ENCODE data around the gene PIGH.

The PIGH gene

DNA sequence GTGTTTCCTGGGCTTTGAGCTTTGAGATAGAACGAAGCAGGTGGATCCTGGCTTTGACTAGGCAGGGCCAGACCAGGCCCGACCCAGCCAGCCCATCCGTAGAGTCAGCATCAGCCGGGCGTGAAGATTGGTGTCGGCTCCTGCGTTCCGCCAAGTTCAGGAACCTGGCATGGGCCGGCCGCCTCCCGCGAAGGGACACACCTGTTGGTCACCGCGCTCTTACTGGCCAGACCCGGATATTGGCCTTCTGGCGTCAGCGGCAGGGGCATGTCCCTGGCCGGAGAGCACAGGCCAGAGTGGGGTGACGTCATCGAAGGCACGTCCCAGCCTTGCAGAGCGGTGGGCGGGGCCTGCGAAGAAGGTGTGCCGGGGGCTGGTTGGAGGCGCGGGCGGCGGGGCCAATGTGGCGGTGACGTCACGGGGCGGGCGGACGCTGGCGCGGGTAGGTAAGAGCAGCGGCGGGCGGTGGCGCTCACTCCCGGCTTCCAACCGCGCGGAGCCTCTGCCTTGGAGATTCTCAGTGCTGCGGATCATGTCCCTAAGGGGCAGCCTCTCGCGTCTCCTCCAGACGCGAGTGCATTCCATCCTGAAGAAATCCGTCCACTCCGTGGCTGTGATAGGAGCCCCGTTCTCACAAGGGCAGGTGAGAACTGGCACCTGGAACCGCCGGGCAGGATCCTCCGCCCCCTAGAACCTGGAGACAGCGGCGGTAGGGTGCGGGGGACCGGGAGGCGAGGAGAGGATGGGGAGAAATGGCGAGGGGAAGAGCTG is 19.6 kb upstream of the PIGH start, which contains the start of gene ARG2:
ARG2 (plus strand) TSS at position 475 of the 771 bp plus-strand sequence; CDS start at position 533, 58 bp downstream.
- peak; percentile 79 for TF ChIP-seq FOXP2 (optimal IDR thresholded peaks at IDR 0.05; ENCODE audit: borderline replicate concordance, extremely low read depth, extremely low read length, insufficient read depth)
- TF ChIP-seq SIN3A (IDR thresholded peaks at IDR 0.05; ENCODE audit: borderline replicate concordance, insufficient read depth, low read length) = no peak; the same call in 1 of the 2 replicates
- TF ChIP-seq TAF1 (IDR thresholded peaks at IDR 0.05; ENCODE audit: borderline replicate concordance, insufficient read depth, low read length) = no peak
- no peak for TF ChIP-seq POLR2AphosphoS5 (IDR thresholded peaks at IDR 0.05; ENCODE audit: low read depth, low read length)

DNA sequence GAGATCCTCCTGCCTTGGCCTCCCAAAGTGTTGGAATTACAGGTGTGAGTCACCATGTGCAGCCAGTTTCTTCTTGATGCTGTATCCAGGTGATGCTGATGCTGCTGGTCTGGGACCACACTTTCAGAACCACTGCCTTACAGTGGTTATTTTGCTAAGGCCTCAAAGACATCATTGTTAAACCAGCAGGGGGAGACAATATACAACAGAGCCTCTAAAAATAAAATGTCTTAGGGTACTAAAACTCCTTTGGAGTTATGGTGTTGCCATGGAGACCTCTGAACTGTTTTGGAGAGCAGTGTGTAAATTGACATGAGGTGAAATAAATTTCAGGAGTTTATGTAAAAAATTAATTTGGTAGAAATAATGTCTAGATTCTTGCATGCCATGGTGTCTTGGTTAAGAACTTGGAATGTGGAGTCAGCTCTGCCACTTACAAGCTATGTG is 18.6 kb upstream of the PIGH start:
- TF ChIP-seq REST (IDR thresholded peaks at IDR 0.05; ENCODE audit: insufficient read depth in 1 of 2, low read depth in 2 of 2, low read length in 2 of 2) = no peak
- no peak for TF ChIP-seq POLR2AphosphoS5 (IDR thresholded peaks at IDR 0.05; ENCODE audit: low read depth, low read length)
- no peak for TF ChIP-seq FOXP2 (optimal IDR thresholded peaks at IDR 0.05; ENCODE audit: borderline replicate concordance, extremely low read depth, extremely low read length, insufficient read depth)
- no peak for TF ChIP-seq TAF1 (IDR thresholded peaks at IDR 0.05; ENCODE audit: borderline replicate concordance, insufficient read depth, low read length)
- no peak for TF ChIP-seq SIN3A (IDR thresholded peaks at IDR 0.05; ENCODE audit: borderline replicate concordance, insufficient read depth, low read length)

- no peak for TF ChIP-seq TAF1 (IDR thresholded peaks at IDR 0.05; ENCODE audit: borderline replicate concordance, insufficient read depth, low read length)
- TF ChIP-seq REST (IDR thresholded peaks at IDR 0.05; ENCODE audit: insufficient read depth in 1 of 2, low read depth in 2 of 2, low read length in 2 of 2) = no peak
- no peak for TF ChIP-seq SIN3A (IDR thresholded peaks at IDR 0.05; ENCODE audit: borderline replicate concordance, insufficient read depth, low read length)
- TF ChIP-seq FOXP2 (optimal IDR thresholded peaks at IDR 0.05; ENCODE audit: borderline replicate concordance, extremely low read depth, extremely low read length, insufficient read depth) = no peak
- no peak for TF ChIP-seq POLR2AphosphoS5 (IDR thresholded peaks at IDR 0.05; ENCODE audit: low read depth, low read length)
These were observed 10.4 kb upstream of the PIGH start for GRCh38 chr14:67610491-67610890.

DNA sequence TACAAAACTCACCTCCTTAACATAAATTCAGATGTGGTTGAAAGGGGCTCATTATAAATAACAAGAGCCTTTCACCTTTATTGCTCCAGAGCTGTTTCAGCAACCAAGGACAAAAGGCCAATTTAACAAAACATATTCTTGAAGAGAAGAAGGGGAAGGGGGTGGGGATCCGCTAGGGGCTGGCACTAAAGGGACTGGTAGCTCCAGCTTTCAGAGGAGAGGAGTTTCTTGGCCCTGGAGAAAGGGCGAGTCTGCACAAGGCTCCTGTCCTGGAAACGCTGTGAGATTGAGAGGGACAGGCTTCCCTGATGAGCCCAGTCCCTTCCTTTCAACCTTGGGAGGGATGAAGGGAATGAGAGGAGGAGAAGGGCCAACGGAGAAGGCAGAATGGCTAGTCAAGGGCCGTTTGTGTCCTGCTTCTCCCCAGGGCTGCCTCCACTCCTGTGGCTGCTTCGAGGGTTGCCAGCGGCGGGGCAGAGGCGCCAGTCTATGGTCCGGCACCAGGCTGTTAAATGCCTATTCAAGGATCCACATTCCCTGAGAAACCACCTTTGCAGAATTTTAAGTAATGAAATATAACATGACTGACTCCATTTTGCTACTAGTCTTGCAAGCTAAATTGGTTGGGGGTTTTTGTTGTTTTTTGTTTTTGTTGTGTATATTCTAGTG is 9.7 kb upstream of the PIGH start:
- TF ChIP-seq REST (IDR thresholded peaks at IDR 0.05; ENCODE audit: insufficient read depth in 1 of 2, low read depth in 2 of 2, low read length in 2 of 2) (no peak), SIN3A (IDR thresholded peaks at IDR 0.05; ENCODE audit: borderline replicate concordance, insufficient read depth, low read length) (no peak), TAF1 (IDR thresholded peaks at IDR 0.05; ENCODE audit: borderline replicate concordance, insufficient read depth, low read length) (no peak), FOXP2 (optimal IDR thresholded peaks at IDR 0.05; ENCODE audit: borderline replicate concordance, extremely low read depth, extremely low read length, insufficient read depth) (no peak), POLR2AphosphoS5 (IDR thresholded peaks at IDR 0.05; ENCODE audit: low read depth, low read length) (no peak)

DNA sequence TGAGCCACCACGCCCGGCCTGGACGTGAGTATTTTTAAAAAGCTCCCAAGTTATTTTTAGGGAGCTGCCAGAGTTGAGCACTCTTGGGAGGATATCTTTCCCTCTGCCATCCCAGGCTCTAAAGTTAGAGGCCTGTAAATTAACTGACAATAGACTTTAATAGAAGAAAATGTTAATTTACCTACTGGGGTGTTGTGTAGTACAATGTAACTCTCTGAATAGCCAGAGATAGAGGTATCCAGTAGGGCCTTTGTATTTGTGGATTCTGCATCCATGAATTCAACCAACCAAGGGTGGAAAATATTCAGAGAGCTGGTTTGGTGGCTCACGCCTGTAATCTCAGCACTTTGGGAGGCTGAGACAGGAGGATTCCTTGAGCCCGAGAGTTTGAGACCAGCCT is 7.6 kb upstream of the PIGH start:
- no peak for TF ChIP-seq FOXP2 (optimal IDR thresholded peaks at IDR 0.05; ENCODE audit: borderline replicate concordance, extremely low read depth, extremely low read length, insufficient read depth)
- TF ChIP-seq TAF1 (IDR thresholded peaks at IDR 0.05; ENCODE audit: borderline replicate concordance, insufficient read depth, low read length) = no peak
- no peak for TF ChIP-seq POLR2AphosphoS5 (IDR thresholded peaks at IDR 0.05; ENCODE audit: low read depth, low read length)
- TF ChIP-seq SIN3A (IDR thresholded peaks at IDR 0.05; ENCODE audit: borderline replicate concordance, insufficient read depth, low read length) = no peak
- no peak for TF ChIP-seq REST (IDR thresholded peaks at IDR 0.05; ENCODE audit: insufficient read depth in 1 of 2, low read depth in 2 of 2, low read length in 2 of 2)
